Liver (tissue), 9 donors: ENCODE data around the gene RNF13. TPM values are rescaled to one million over a fixed set of nuclear protein-coding genes. Genes with fewer than 3 reads are reported as not detected.

ENCODE experiments used
- DNase-seq: peaks from one replicate; pipeline ENCODE4 v3.0.0-alpha.2; 2017; ENCODE audit warnings: low spot score
- H3K27ac ChIP-seq, 2 donors: one replicate each; pipeline ENCODE4 v1.7.0; 2013; ENCODE audit warnings: inconsistent platforms in 2 of 2, low read length in 2 of 2, control low read depth in 1 of 2, low read depth in 1 of 2, mild to moderate bottlenecking in 1 of 2
- H3K27me3 ChIP-seq, 4 donors: one replicate each; pipeline versions ENCODE4 v1.6.1 to v1.7.0; 2013; ENCODE audit warnings: low read length in 3 of 4, inconsistent platforms in 1 of 4, mild to moderate bottlenecking in 1 of 4, moderate library complexity in 1 of 4; ENCODE audit not compliant: control insufficient read depth in 4 of 4, insufficient read depth in 4 of 4
- H3K36me3 ChIP-seq, 4 donors: one replicate each; pipeline versions ENCODE4 v1.6.1 to v1.7.0; 2013; ENCODE audit warnings: low read length in 3 of 4, mild to moderate bottlenecking in 3 of 4, low read depth in 1 of 4, moderate library complexity in 1 of 4; ENCODE audit not compliant: control insufficient read depth in 4 of 4, insufficient read depth in 3 of 4
- H3K4me1 ChIP-seq, 4 donors: one replicate each; pipeline versions ENCODE4 v1.6.1 to v1.7.0; 2013; ENCODE audit warnings: low read length in 3 of 4, mild to moderate bottlenecking in 3 of 4, moderate library complexity in 1 of 4; ENCODE audit not compliant: control insufficient read depth in 4 of 4, insufficient read depth in 4 of 4
- H3K4me3 ChIP-seq, 3 donors: one replicate each; pipeline versions ENCODE4 v1.6.1 to v1.7.0; 2013; ENCODE audit warnings: low read length in 3 of 3, control low read depth in 1 of 3, low read depth in 1 of 3, mild to moderate bottlenecking in 1 of 3
- H3K9ac ChIP-seq, 2 donors: one replicate each; pipeline ENCODE4 v1.7.0; 2013; ENCODE audit warnings: low read length in 2 of 2, mild to moderate bottlenecking in 2 of 2, moderate library complexity in 2 of 2, control low read depth in 1 of 2, low read depth in 1 of 2
- H3K9me3 ChIP-seq, 4 donors: one replicate each; pipeline versions ENCODE4 v1.6.1 to v1.7.0; 2013; ENCODE audit warnings: low read length in 3 of 4; ENCODE audit not compliant: control insufficient read depth in 4 of 4
- ATF3 ChIP-seq: IDR thresholded peaks from 2 replicates; pipeline ENCODE4 v1.6.1; 2016; ENCODE audit warnings: antibody characterized with exemption
- CTCF ChIP-seq: fragments of 150-350 bp; IDR thresholded peaks from 2 replicates; pipeline ENCODE4 v1.5.1; 2017; ENCODE audit warnings: improper control_type of control experiment, low read depth, low read length; ENCODE audit not compliant: missing input control
- EGR1 ChIP-seq, 2 donors: IDR thresholded peaks; 2 replicates each; pipeline ENCODE4 v1.6.1; 2016 to 2018; ENCODE audit warnings: antibody characterized with exemption in 2 of 2, low read depth in 2 of 2
- FOXA1 ChIP-seq: IDR thresholded peaks from 2 replicates; pipeline ENCODE4 v1.6.1; 2016; ENCODE audit warnings: antibody characterized with exemption
- FOXA2 ChIP-seq: IDR thresholded peaks from 2 replicates; pipeline ENCODE4 v1.6.1; 2016; ENCODE audit warnings: antibody characterized with exemption
- GABPA ChIP-seq, 2 donors: IDR thresholded peaks in 1 of 2; conservative IDR thresholded peaks in 1 of 2; 2 replicates each; pipeline ENCODE4 v1.6.1; 2016; ENCODE audit warnings: antibody characterized with exemption in 2 of 2, mild to moderate bottlenecking in 1 of 2, moderate library complexity in 1 of 2
- HNF4A ChIP-seq, 2 donors: conservative IDR thresholded peaks; 2 replicates each; pipeline ENCODE4 v1.6.1; 2016; ENCODE audit warnings: antibody characterized with exemption in 2 of 2, mild to moderate bottlenecking in 2 of 2
- HNF4G ChIP-seq: IDR thresholded peaks from 2 replicates; pipeline ENCODE4 v1.6.1; 2016; ENCODE audit warnings: antibody characterized with exemption
- JUND ChIP-seq, 2 donors: IDR thresholded peaks; 2 replicates each; pipeline ENCODE4 v1.6.1; 2016; ENCODE audit warnings: antibody characterized with exemption in 2 of 2
- MAX ChIP-seq: IDR thresholded peaks from 2 replicates; pipeline ENCODE4 v1.6.1; 2016; ENCODE audit warnings: antibody characterized with exemption
- NR2F2 ChIP-seq: IDR thresholded peaks from 2 replicates; pipeline ENCODE4 v1.6.1; 2016; ENCODE audit warnings: antibody characterized with exemption
- RAD21 ChIP-seq, 2 donors: IDR thresholded peaks; 2 replicates each; pipeline ENCODE4 v1.6.1; 2016; ENCODE audit warnings: antibody characterized with exemption in 2 of 2, mild to moderate bottlenecking in 2 of 2
- REST ChIP-seq: IDR thresholded peaks from 2 replicates; pipeline ENCODE4 v1.6.1; 2016; ENCODE audit warnings: antibody characterized with exemption, mild to moderate bottlenecking
- RXRA ChIP-seq, 2 donors: IDR thresholded peaks; 2 replicates each; pipeline ENCODE4 v1.6.1; 2017 to 2018; ENCODE audit warnings: antibody characterized with exemption in 2 of 2, mild to moderate bottlenecking in 1 of 2
- SP1 ChIP-seq: IDR thresholded peaks from 2 replicates; pipeline ENCODE4 v1.6.1; 2018; ENCODE audit warnings: antibody characterized with exemption, mild to moderate bottlenecking
- TAF1 ChIP-seq: conservative IDR thresholded peaks from 2 replicates; pipeline ENCODE4 v1.6.1; 2016; ENCODE audit warnings: antibody characterized with exemption, mild to moderate bottlenecking
- YY1 ChIP-seq: IDR thresholded peaks from 2 replicates; pipeline ENCODE4 v1.6.1; 2016; ENCODE audit warnings: antibody characterized with exemption, mild to moderate bottlenecking
- ZBTB33 ChIP-seq: IDR thresholded peaks from 2 replicates; pipeline ENCODE4 v1.6.1; 2016; ENCODE audit warnings: antibody characterized with exemption
- WGBS: extraction: QIAGEN DNeasy Blood & Tissue Kit; methylation state at CpG from one replicate; pipeline ENCODE4 v1.1.7; 2013; 5-methylcytosine and 5-hydroxymethylcytosine counted together
- polyA plus RNA-seq, 2 donors: library from polyadenylated mRNA; stranded (reverse) in 1 of 2; unstranded in 1 of 2; fragments of 200-250 nt in 1 of 2; fragments of >200 nt in 1 of 2; fragmentation: Nextera tagmentation in 1 of 2; extraction: Ambion mirVana in 1 of 2; gene quantifications; one replicate each; pipeline versions ENCODE4 v1.2.1 to v1.2.3, GENCODE V29; 2013 to 2015
- total RNA-seq, 2 donors: library from RNA; depleted of rRNA; stranded (reverse); fragments of >200 nt; gene quantifications; one replicate each; pipeline ENCODE4 v1.2.3, GENCODE V29; 2014
- donor health status: healthy.
- donor health status: healthy.
- donor health status: healthy.
- donor health status: healthy.
- donor health status: healthy.

Gene RNF13
- total and polyA plus RNA-seq, 4 donors, result 31.3 to 70.5 (median 59.9) TPM

GRCh38 chr3:149898771-149899170, 85.8 kb downstream of the RNF13 start:
- H3K27me3 ChIP-seq, result no peaks in the 10 kb centered on the region
- H3K9me3 ChIP-seq, result no peaks in the 10 kb centered on the region
- peaks cover 0 to 2% (median 0%) of the 10 kb centered on the region in 4 donors for H3K4me1 ChIP-seq
- no peak overlapping the region for H3K4me3 ChIP-seq
- WGBS, result 89% methylated on average over 2 of the region's 2 CpGs
- no peak overlapping the region for H3K9ac ChIP-seq
- H3K36me3 ChIP-seq, result peaks cover 0 to 7% (median 2%) of the 10 kb centered on the region in 4 donors
- DNase-seq, result no peak
- no peak overlapping the region for H3K27ac ChIP-seq
- no peak for TF ChIP-seq NR2F2
- no peak for TF ChIP-seq JUND (IDR thresholded peaks at IDR 0.05)
- no peak for TF ChIP-seq ATF3
- TF ChIP-seq CTCF, result no peak
- no peak for TF ChIP-seq FOXA2
- TF ChIP-seq EGR1 (IDR thresholded peaks at IDR 0.05; ENCODE audit: low read depth in 2 of 2), result no peak
- TF ChIP-seq RXRA (IDR thresholded peaks at IDR 0.05), result no peak
- TF ChIP-seq SP1, result no peak
- TF ChIP-seq RAD21 (IDR thresholded peaks at IDR 0.05), result no peak
- TF ChIP-seq FOXA1, result no peak
- TF ChIP-seq REST, result no peak
- TF ChIP-seq TAF1, result no peak
- TF ChIP-seq MAX, result no peak
- TF ChIP-seq YY1, result no peak
- no peak for TF ChIP-seq HNF4A (conservative IDR thresholded peaks at IDR 0.05)
- TF ChIP-seq HNF4G, result no peak
- no peak for TF ChIP-seq ZBTB33
- TF ChIP-seq GABPA (IDR thresholded peaks at IDR 0.05 in 1 of 2, conservative IDR thresholded peaks at IDR 0.05 in 1 of 2), result no peak
